HepG2 (cell line): ENCODE measurements around the gene SLC2A14. TPM values are rescaled to one million over a fixed set of nuclear protein-coding genes. Genes with fewer than 3 reads are reported as not detected.
A peak's percentile ranks its signal among the peaks of the same experiment; 100 is the strongest.
"Not testable (repeated sequence)": the region's sequence is repeated elsewhere in the genome, so short reads cannot be mapped to it uniquely, and the experiment has no call there.

Experiments used
- ATAC-seq: fragments of 200-7000 bp; cut with Tn5 transposase; 3 replicates; pipeline ENCODE4 v1.9.1; 2020; ENCODE audit warnings: mild to moderate bottlenecking, moderate library complexity
- BruUV-seq: library from RNA; stranded (reverse); fragments of 400-500 nt; replicated peaks from 2 replicates; lab custom pipeline; 2021; lab: Mats Ljungman, UMichigan
- CTCF ChIA-PET: fragments of 300-600 bp; formaldehyde crosslinking; extraction: SDS; loops from one replicate; lab custom pipeline; 2021; ENCODE audit warnings: low total read pairs, inconsistent platforms, low intra/inter-chr PET ratio; lab: Yijun Ruan, JAX
- POLR2A ChIA-PET: fragments of 350-600 bp; sonication (Branson Sonifier 250); formaldehyde crosslinking; loops from one replicate; lab custom pipeline; 2020; ENCODE audit warnings: antibody characterized with exemption, inconsistent platforms; lab: Yijun Ruan, JAX
- DNase-seq: peaks from one replicate; pipeline ENCODE4 v3.0.0-alpha.2; 2015; ENCODE audit warnings: low spot score
- FAIRE-seq: peaks from 3 replicates; lab custom pipeline; 2011; peaks lifted over from hg19 to GRCh38; lab: Jason Lieb, UNC
- H2AFZ ChIP-seq: one replicate; pipeline ENCODE4 v1.6.1; 2011; ENCODE audit warnings: low read length, inconsistent platforms
- H3K27ac ChIP-seq: fragments of 300-600 bp; 3 replicates; pipeline ENCODE4 v1.8.0; 2011; ENCODE audit warnings: mixed run types, mild to moderate bottlenecking, mixed read lengths, low read length, inconsistent platforms; ENCODE audit not compliant: insufficient read depth; ENCODE audit errors: extremely low read length
- H3K27me3 ChIP-seq, 2 experiments: fragments of 200-600 bp in 1 of 2; 2 replicates in 1 of 2; 3 replicates in 1 of 2; pipeline versions ENCODE4 v1.6.0 to v1.8.0; 2011; ENCODE audit warnings: low read length in 2 of 2, mild to moderate bottlenecking in 2 of 2, moderate library complexity in 2 of 2, inconsistent platforms in 1 of 2; ENCODE audit not compliant: insufficient read depth in 2 of 2, control insufficient read depth in 1 of 2
- H3K36me3 ChIP-seq, 2 experiments: fragments of 200-600 bp in 1 of 2; replicated peaks in 1 of 2; 2 replicates in 1 of 2; 3 replicates in 1 of 2; pipeline versions ENCODE4 v1.5.1 to v1.8.0; 2011; ENCODE audit warnings: low read length in 2 of 2, inconsistent platforms in 1 of 2; ENCODE audit not compliant: insufficient read depth in 2 of 2, control insufficient read depth in 1 of 2
- H3K4me1 ChIP-seq: 2 replicates; pipeline ENCODE4 v1.5.1; 2012; ENCODE audit warnings: low read length, inconsistent platforms; ENCODE audit not compliant: insufficient read depth
- H3K4me2 ChIP-seq: 2 replicates; pipeline ENCODE4 v1.6.0; 2011; ENCODE audit warnings: low read depth, low read length, inconsistent platforms
- H3K4me3 ChIP-seq, 3 experiments: fragments of 200-600 bp in 1 of 3; sonication (generic), shearing (Covaris generic) in 1 of 3; replicated peaks in 1 of 3; 2 replicates each; pipeline ENCODE4 v1.5.1; 2011 to 2016; ENCODE audit warnings: low read length in 3 of 3, inconsistent platforms in 2 of 3, low read depth in 2 of 3, mild to moderate bottlenecking in 2 of 3, control low read depth in 1 of 3, mixed read lengths in 1 of 3; ENCODE audit not compliant: insufficient read depth in 1 of 3
- H3K79me2 ChIP-seq: one replicate; pipeline ENCODE4 v1.6.1; 2011; ENCODE audit warnings: low read length, inconsistent platforms; ENCODE audit not compliant: insufficient read depth
- H3K9ac ChIP-seq: 2 replicates; pipeline ENCODE4 v1.6.0; 2011; ENCODE audit warnings: mild to moderate bottlenecking, low read depth, low read length, inconsistent platforms; ENCODE audit not compliant: insufficient read depth
- H3K9me3 ChIP-seq: 2 replicates; pipeline ENCODE4 v1.5.1; 2012; ENCODE audit warnings: mild to moderate bottlenecking, low read length
- H4K20me1 ChIP-seq: 2 replicates; pipeline ENCODE4 v1.6.0; 2011; ENCODE audit warnings: inconsistent platforms, mild to moderate bottlenecking, low read length, moderate library complexity; ENCODE audit not compliant: insufficient read depth
- AHR ChIP-seq: IDR thresholded peaks from 2 replicates; pipeline ENCODE4 v1.6.1; 2018; ENCODE audit warnings: missing genetic modification reagents, missing compliant biosample characterization
- ELF1 ChIP-seq: sonication (generic); formaldehyde crosslinking; IDR thresholded peaks from 2 replicates; pipeline ENCODE4 v1.4.0; 2020; ENCODE audit warnings: missing genetic modification reagents
- GABPB1 ChIP-seq: IDR thresholded peaks from 2 replicates; pipeline ENCODE4 v1.6.1; 2016; ENCODE audit warnings: mild to moderate bottlenecking, missing genetic modification reagents, moderate library complexity, missing compliant biosample characterization
- HMGA1 ChIP-seq: sonication (generic); formaldehyde crosslinking; conservative IDR thresholded peaks from 2 replicates; pipeline ENCODE4 v1.4.0; 2020; ENCODE audit warnings: missing genetic modification reagents
- NR2F2 ChIP-seq: IDR thresholded peaks from 2 replicates; pipeline ENCODE4 v1.6.1; 2012; ENCODE audit warnings: low read depth, inconsistent platforms, borderline replicate concordance
- TEAD3 ChIP-seq: optimal IDR thresholded peaks from 2 replicates; pipeline ENCODE3; 2016; ENCODE audit warnings: borderline replicate concordance
- ZNF546 ChIP-seq: sonication (generic); formaldehyde crosslinking; conservative IDR thresholded peaks from 2 replicates; pipeline ENCODE4 v1.8.1; 2023; ENCODE audit warnings: mild to moderate bottlenecking, missing genetic modification reagents
- ZNF564 ChIP-seq: sonication (generic); formaldehyde crosslinking; IDR thresholded peaks from 2 replicates; pipeline ENCODE4 v1.8.1; 2023; ENCODE audit warnings: mild to moderate bottlenecking, missing genetic modification reagents
- ZNF629 ChIP-seq: sonication (generic); formaldehyde crosslinking; conservative IDR thresholded peaks from 2 replicates; pipeline ENCODE4 v1.5.0; 2020; ENCODE audit warnings: missing genetic modification reagents
- ZNF749 ChIP-seq: sonication (generic); formaldehyde crosslinking; IDR thresholded peaks from 2 replicates; pipeline ENCODE4 v1.8.0; 2022; ENCODE audit warnings: mild to moderate bottlenecking, missing genetic modification reagents, moderate library complexity, borderline replicate concordance
- WGBS: methylation state at CpG from one replicate; pipeline ENCODE4 v1.1.6; 2017; ENCODE audit warnings: low lambda C conversion rate; 5-methylcytosine and 5-hydroxymethylcytosine counted together
- in situ Hi-C: cut with HindIII; loops from 2 replicates; pipeline ENCODE4 v1.10.0; 2017; ENCODE audit warnings: low pct_unique_long_range_greater_than_20kb; ENCODE audit not compliant: extremely low pct_ligation_motif_present
- intact Hi-C: fragments of 100-400 bp; cut with micrococcal nuclease; formaldehyde crosslinking; loops from one replicate; pipeline ENCODE4 v1.10.0; 2022; ENCODE audit not compliant: unreplicated experiment
- polyA plus RNA-seq, 8 experiments: library from polyadenylated mRNA; depleted of rRNA in 3 of 8; stranded (reverse) in 7 of 8; unstranded in 1 of 8; fragments of >200 nt; fragmentation: Illumina TruSeq in 4 of 8; extraction: Trizol in 4 of 8; gene quantifications; 2 replicates each; pipeline versions ENCODE4 v1.2.1 to v1.2.3, GENCODE V29; 2011 to 2016; ENCODE audit warnings: low read depth in 4 of 8, missing spikeins in 1 of 8, mixed read lengths in 1 of 8; ENCODE audit not compliant: insufficient read depth in 1 of 8
- total RNA-seq, 5 experiments: library from RNA; depleted of rRNA; stranded (reverse); fragments of >200 nt; fragmentation: Illumina TruSeq; extraction: Trizol; gene quantifications; 2 replicates each; pipeline ENCODE4 v1.2.3, GENCODE V29; 2016; ENCODE audit warnings: low read depth in 1 of 5
- TF ChIP-seq, protein P1 (sequence below), 2 experiments: sonication (generic) in 1 of 2; formaldehyde crosslinking in 1 of 2; IDR thresholded peaks; 2 replicates each; pipeline versions ENCODE4 v1.5.1 to v1.6.1; 2011 to 2020; ENCODE audit warnings: borderline replicate concordance in 1 of 2, low read depth in 1 of 2, low read length in 1 of 2, mild to moderate bottlenecking in 1 of 2, missing genetic modification reagents in 1 of 2, moderate library complexity in 1 of 2
- TF ChIP-seq, protein P2 (sequence below): sonication (generic); formaldehyde crosslinking; conservative IDR thresholded peaks from 2 replicates; pipeline ENCODE4 v1.4.0; 2020; ENCODE audit warnings: missing genetic modification reagents

SLC2A14 gene
- total and polyA plus RNA-seq, 2 of the 13 experiments (the other 11 are each of a cell fraction or from before 2014, with no cell fraction given): 7.7 to 39.0 TPM

GRCh38 chr12:7834701-7835100 is 38.0 kb downstream of the SLC2A14 start (continued):
- TF ChIP-seq, protein P1, sequence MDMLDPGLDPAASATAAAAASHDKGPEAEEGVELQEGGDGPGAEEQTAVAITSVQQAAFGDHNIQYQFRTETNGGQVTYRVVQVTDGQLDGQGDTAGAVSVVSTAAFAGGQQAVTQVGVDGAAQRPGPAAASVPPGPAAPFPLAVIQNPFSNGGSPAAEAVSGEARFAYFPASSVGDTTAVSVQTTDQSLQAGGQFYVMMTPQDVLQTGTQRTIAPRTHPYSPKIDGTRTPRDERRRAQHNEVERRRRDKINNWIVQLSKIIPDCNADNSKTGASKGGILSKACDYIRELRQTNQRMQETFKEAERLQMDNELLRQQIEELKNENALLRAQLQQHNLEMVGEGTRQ (IDR thresholded peaks at IDR 0.05; ENCODE audit: low read depth, low read length): no peak
- TF ChIP-seq, protein P1 (CRISPR knock-in tag; IDR thresholded peaks at IDR 0.05; ENCODE audit: borderline replicate concordance): no peak
- TF ChIP-seq ZNF749 (CRISPR knock-in tag) (no peak), ZNF629 (CRISPR knock-in tag) (no peak), GABPB1 (CRISPR knock-in tag) (no peak), ZNF564 (CRISPR knock-in tag) (no peak), ELF1 (CRISPR knock-in tag) (no peak), TEAD3 (CRISPR knock-in tag) (no peak)
- TF ChIP-seq, protein P2, sequence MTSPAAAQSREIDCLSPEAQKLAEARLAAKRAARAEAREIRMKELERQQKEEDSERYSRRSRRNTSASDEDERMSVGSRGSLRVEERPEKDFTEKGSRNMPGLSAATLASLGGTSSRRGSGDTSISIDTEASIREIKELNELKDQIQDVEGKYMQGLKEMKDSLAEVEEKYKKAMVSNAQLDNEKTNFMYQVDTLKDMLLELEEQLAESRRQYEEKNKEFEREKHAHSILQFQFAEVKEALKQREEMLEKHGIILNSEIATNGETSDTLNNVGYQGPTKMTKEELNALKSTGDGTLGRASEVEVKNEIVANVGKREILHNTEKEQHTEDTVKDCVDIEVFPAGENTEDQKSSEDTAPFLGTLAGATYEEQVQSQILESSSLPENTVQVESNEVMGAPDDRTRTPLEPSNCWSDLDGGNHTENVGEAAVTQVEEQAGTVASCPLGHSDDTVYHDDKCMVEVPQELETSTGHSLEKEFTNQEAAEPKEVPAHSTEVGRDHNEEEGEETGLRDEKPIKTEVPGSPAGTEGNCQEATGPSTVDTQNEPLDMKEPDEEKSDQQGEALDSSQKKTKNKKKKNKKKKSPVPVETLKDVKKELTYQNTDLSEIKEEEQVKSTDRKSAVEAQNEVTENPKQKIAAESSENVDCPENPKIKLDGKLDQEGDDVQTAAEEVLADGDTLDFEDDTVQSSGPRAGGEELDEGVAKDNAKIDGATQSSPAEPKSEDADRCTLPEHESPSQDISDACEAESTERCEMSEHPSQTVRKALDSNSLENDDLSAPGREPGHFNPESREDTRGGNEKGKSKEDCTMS (CRISPR knock-in tag): no peak

GRCh38 chr12:7833831-7834230 is 38.9 kb downstream of the SLC2A14 start:
- H3K9ac ChIP-seq: no peak overlapping the region
- ATAC-seq (no peak), FAIRE-seq (no peak), DNase-seq (peak; percentile 14)
- ChIA-PET POLR2A (interaction anchor here (1.6 kb wide), 1 partner anchor 17 kb away, joined by 4 read pairs; no protein-coding TSS in a partner anchor), CTCF (no interaction called here)
- no peak overlapping the region for H3K4me3 ChIP-seq
- WGBS: 89% methylated on average over 4 of the region's 4 CpGs
- no peak overlapping the region for H3K4me2 ChIP-seq
- no peak overlapping the region for H2AFZ ChIP-seq
- peaks cover 41% of the 10 kb centered on the region for H3K4me1 ChIP-seq
- H3K79me2 ChIP-seq: no peaks in the 10 kb centered on the region
- H3K36me3 ChIP-seq: peaks cover 2 to 3% of the 10 kb centered on the region in 2 experiments; a peak in 1 of 5 replicates
- no TSS peak for BruUV-seq
- no peaks in the 10 kb centered on the region for H3K27me3 ChIP-seq
- no peaks in the 10 kb centered on the region for H3K9me3 ChIP-seq
- TF ChIP-seq ZNF546 (no peak), NR2F2 (no peak), HMGA1 (CRISPR knock-in tag) (no peak), AHR (CRISPR knock-in tag) (no peak)
- H3K27ac ChIP-seq: no peak overlapping the region
- in situ Hi-C loops: no loop called here
- intact Hi-C loops: no loop called here
- no peaks in the 10 kb centered on the region for H4K20me1 ChIP-seq

DNA sequence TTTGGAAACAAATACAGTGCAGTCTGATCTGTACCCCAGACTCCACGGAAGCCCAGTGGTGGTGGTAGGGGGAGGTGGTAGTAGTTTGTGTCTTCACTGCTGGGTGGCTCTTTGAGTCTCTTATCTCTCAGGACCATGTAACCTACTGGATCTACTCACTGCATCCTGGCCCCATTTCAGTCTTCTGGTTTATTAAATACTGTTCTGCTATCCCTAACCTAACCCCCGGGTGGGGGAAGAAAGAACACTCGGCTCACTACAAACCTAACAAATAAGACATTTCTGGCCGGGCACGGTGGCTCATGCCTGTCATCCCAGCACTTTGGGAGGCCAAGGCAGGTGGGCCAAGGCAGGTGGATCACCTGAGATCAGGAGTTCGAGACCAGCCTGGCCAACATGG is 39.5 kb downstream of the SLC2A14 start:
- CTCF ChIA-PET: interaction anchor here (2.1 kb wide), 1 partner anchor 162 kb away, joined by 11 read pairs; no protein-coding TSS in a partner anchor
- intact Hi-C loops, in situ Hi-C loops: not testable (repeated sequence)

More for the DNA sequence above, 39.5 kb downstream of the SLC2A14 start:
- H3K27ac ChIP-seq, H2AFZ ChIP-seq, POLR2A ChIA-PET, ATAC-seq, H3K9ac ChIP-seq, DNase-seq, H3K27me3 ChIP-seq, H3K36me3 ChIP-seq, H3K4me3 ChIP-seq, H3K4me2 ChIP-seq, H4K20me1 ChIP-seq, H3K9me3 ChIP-seq, BruUV-seq, FAIRE-seq, H3K79me2 ChIP-seq: not testable (repeated sequence)
- peaks cover 41% of the 10 kb centered on the region for H3K4me1 ChIP-seq
- WGBS: 78% methylated on average over 6 of the region's 6 CpGs
